Measurements from ENCODE around the gene TYSND1. TPM values are rescaled to one million over a fixed set of nuclear protein-coding genes. Genes with fewer than 3 reads are reported as not detected.
"Not testable (repeated sequence)": the region's sequence is repeated elsewhere in the genome, so short reads cannot be mapped to it uniquely, and the experiment has no call there.

Gene TYSND1
- total RNA-seq, 1 donor from 2014 or later = 12.3 TPM

GRCh38 chr10:70162151-70162891 lies 15.8 kb upstream of the TYSND1 start:
- Histone ChIP-seq H3K36me3 (peaks cover 12 to 17% of the 10 kb centered on the region in 2 donors), H3K4me1 (peaks cover 0 to 10% of the 10 kb centered on the region in 2 donors), H3K4me3 (no peak overlapping the region)

GRCh38 chr10:70160798-70161197 lies 14.3 kb upstream of the TYSND1 start:
- Histone ChIP-seq H3K27me3 (no peaks in the 10 kb centered on the region), H3K27ac (no peak overlapping the region), H3K4me1 (peaks cover 0 to 5% of the 10 kb centered on the region in 2 donors), H3K4me3 (no peak overlapping the region), H3K9me3 (no peaks in the 10 kb centered on the region), H3K36me3 (peaks cover 25 to 31% of the 10 kb centered on the region in 2 donors)
- no peak for TF ChIP-seq CTCF (IDR thresholded peaks at IDR 0.05)
- intact Hi-C loops (cut with DNase I) = no loop called here
- DNase-seq (ENCODE audit: low spot score in 2 of 2) = no peak

More at GRCh38 chr10:70162151-70162891, 15.8 kb upstream of the TYSND1 start:
- Histone ChIP-seq H3K27ac (no peak overlapping the region), H3K9me3 (no peaks in the 10 kb centered on the region), H3K27me3 (no peaks in the 10 kb centered on the region)
- intact Hi-C loops (cut with DNase I) = no loop called here
- DNase-seq (ENCODE audit: low spot score in 2 of 2) = no peak
- no peak for TF ChIP-seq CTCF (IDR thresholded peaks at IDR 0.05)

- H3K4me3 ChIP-seq; H3K27me3 ChIP-seq; intact Hi-C loops (cut with DNase I); H3K9me3 ChIP-seq; H3K27ac ChIP-seq; DNase-seq (ENCODE audit: low spot score in 2 of 2); H3K4me1 ChIP-seq: not testable (repeated sequence)
- H3K36me3 ChIP-seq = peaks cover 38 to 40% of the 10 kb centered on the region in 2 donors
These were observed 12.9 kb upstream of the TYSND1 start for GRCh38 chr10:70159366-70159765.

GRCh38 chr10:70158113-70158512 lies 11.6 kb upstream of the TYSND1 start:
- Histone ChIP-seq H3K4me1 (no peaks in the 10 kb centered on the region), H3K9me3 (no peaks in the 10 kb centered on the region), H3K27me3 (no peaks in the 10 kb centered on the region), H3K27ac (no peak overlapping the region), H3K4me3 (no peak overlapping the region), H3K36me3 (peaks cover 49 to 51% of the 10 kb centered on the region in 2 donors)
- intact Hi-C loops (cut with DNase I) = no loop called here
- DNase-seq (ENCODE audit: low spot score in 2 of 2) = no peak
- TF ChIP-seq CTCF (IDR thresholded peaks at IDR 0.05) = no peak

GRCh38 chr10:70155255-70155838 lies 8.8 kb upstream of the TYSND1 start:
- no peak for DNase-seq (ENCODE audit: low spot score in 2 of 2)
- Histone ChIP-seq H3K4me1 (no peaks in the 10 kb centered on the region), H3K27ac (no peak overlapping the region), H3K4me3 (no peak overlapping the region), H3K27me3 (no peaks in the 10 kb centered on the region), H3K9me3 (no peaks in the 10 kb centered on the region), H3K36me3 (peaks cover 65 to 78% of the 10 kb centered on the region in 2 donors)
- intact Hi-C loops (cut with DNase I) = no loop called here
- no peak for TF ChIP-seq CTCF (IDR thresholded peaks at IDR 0.05)

- no peak for DNase-seq (ENCODE audit: low spot score in 2 of 2)
- H3K36me3 ChIP-seq = peaks cover 34 to 39% of the 10 kb centered on the region in 2 donors
- H3K9me3 ChIP-seq = no peaks in the 10 kb centered on the region
- H3K4me3 ChIP-seq = no peak overlapping the region
- intact Hi-C loops (cut with DNase I) = loop anchor here (5.0 kb wide), 1 partner anchor 84 kb away; the partner anchor contains the start of gene PPA1
- peaks cover 0 to 16% of the 10 kb centered on the region in 2 donors for H3K4me1 ChIP-seq
- no peak for TF ChIP-seq CTCF (IDR thresholded peaks at IDR 0.05)
- no peaks in the 10 kb centered on the region for H3K27me3 ChIP-seq
- H3K27ac ChIP-seq = no peak overlapping the region
These were observed 2.0 kb upstream of the TYSND1 start for GRCh38 chr10:70148516-70148915.
